Ecto neural progenitor cell (in vitro differentiated cells): ENCODE measurements around the gene MT1A.

Experiments used
- DNase-seq: peaks from one replicate; pipeline ENCODE4 v3.0.0-alpha.2; 2018; ENCODE audit warnings: low spot score

MT1A gene

GRCh38 chr16:56681939-56682702 is 43.7 kb downstream of the MT1A start, which contains the start of gene MT1X:
MT1X (plus strand) TSS chr16:56682470; CDS start chr16:56682541, 71 bp downstream.
- peak; percentile 81 for DNase-seq

GRCh38 chr16:56682703-56683397 is 44.4 kb downstream of the MT1A start:
- DNase-seq = no peak

GRCh38 chr16:56683424-56684172 is 45.1 kb downstream of the MT1A start:
- no peak for DNase-seq

GRCh38 chr16:56684256-56684925 is 45.9 kb downstream of the MT1A start:
- no peak for DNase-seq

- DNase-seq = no peak
Measured at GRCh38 chr16:56684926-56685590, 46.6 kb downstream of the MT1A start.

- DNase-seq = no peak
Measured at GRCh38 chr16:56686758-56687157, 48.3 kb downstream of the MT1A start.

GRCh38 chr16:56688762-56689161 is 50.3 kb downstream of the MT1A start:
- no peak for DNase-seq

GRCh38 chr16:56689171-56689570 is 50.7 kb downstream of the MT1A start:
- DNase-seq = no peak
